ENCODE data around the gene IGFN1.
"Not testable (repeated sequence)": the region's sequence is repeated elsewhere in the genome, so short reads cannot be mapped to it uniquely, and the experiment has no call there.

Gene IGFN1

DNA sequence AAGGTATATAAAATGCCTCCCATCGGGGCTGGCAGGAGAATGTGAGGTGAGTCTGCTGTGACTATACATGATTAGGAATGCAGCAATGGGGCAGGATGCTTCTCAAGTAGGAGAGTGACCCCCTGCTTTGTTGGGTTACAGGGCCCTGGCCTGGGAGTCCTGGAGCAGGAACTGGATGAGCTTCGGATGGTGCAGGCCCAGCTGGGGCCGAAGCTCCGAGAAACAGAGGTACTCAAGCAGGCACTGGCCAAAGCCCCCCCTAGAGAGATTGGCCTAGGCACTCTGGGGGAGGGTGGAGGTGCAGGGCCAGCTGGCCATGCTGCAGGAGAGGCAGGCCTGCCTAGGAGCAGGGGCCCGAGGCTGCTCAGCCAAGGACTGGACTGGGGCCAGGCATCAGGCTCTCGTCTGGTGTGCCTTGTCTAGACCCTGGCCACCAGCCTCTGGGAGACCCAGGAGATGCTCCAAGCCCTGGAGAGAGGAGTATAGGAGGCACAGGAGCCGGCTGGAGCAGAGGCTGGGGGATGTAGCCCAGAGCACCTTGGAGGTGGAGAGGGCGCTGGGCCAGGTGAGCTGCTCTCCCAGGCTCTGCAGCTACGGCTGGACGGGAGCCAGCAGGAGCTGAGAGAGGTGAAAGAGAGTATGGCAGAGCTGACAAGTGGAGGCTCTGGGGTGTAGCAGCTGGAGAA, 59.8 kb downstream of the IGFN1 start:
- DNase-seq (ENCODE audit: low read depth) = no peak

DNA sequence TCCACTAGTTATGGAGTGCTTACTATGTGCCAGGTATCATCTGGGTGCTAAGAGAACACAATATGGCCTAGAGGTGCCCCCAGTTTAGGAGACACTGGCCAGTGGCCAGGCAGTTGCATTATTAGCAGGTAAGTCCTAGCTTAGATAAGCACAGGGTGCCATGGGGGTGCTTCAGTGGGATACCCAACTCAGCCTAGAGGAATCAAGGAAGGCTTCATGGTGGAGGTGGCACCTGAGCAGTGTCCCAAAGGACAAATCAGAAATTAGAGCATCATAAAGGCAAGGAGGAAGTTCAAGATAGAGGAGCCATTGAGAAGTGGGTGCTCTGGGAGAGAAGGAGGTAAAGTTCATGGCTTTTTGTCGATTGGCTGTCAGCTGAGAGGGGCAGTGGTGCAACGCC, 60.8 kb downstream of the IGFN1 start:
- no peak for DNase-seq (ENCODE audit: low read depth)

DNA sequence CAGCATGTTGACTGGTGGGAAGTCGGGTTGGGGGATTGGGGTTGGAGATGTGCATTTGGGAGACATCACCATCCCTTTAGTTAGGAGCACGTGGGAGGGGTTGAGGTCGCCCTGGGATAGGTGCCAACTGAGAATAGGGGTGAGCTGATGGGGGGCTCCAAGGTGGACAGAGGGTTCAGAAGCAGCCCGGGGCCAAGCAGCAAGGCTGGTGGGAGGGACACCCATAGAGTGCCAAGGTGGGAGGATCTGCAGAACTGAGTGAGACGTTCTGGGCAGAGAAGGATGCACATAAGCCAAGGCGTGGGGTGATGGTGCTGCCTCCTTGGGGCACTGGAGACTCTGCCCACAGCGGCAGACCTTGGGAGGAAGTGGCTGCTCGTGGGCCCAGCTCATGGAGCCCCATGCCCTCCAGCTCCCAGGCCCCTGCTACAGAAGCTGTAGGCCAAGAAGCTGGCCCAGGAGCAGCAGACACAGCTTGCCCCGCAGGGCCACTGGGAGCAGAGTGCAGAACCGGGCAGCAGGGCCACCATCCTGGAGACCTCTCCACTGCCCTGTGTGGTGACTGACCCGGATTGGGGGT, 61.3 kb downstream of the IGFN1 start:
- no peak for DNase-seq (ENCODE audit: low read depth)

DNA sequence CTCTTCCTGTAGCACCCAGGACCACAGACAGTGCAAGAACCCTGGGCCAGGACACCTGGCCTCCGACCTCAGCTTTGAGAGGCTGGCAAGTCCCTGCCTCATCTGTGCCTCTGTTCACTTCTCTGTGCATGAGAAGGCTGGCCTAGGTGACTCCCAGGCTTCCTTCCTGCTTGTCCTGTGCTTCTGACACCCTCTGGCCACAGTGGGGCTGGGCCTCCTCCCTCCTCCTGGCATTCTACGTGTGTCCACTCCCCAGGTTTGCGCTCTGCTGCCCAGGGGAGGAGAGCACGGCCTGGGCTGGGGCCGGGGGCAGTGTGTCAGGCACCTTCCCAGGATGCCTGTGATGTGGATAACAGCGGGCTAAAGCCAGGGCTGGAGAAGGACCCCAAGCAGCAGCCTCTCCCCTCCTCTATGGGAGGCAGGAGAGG, 62.3 kb downstream of the IGFN1 start:
- no peak for DNase-seq (ENCODE audit: low read depth)

DNA sequence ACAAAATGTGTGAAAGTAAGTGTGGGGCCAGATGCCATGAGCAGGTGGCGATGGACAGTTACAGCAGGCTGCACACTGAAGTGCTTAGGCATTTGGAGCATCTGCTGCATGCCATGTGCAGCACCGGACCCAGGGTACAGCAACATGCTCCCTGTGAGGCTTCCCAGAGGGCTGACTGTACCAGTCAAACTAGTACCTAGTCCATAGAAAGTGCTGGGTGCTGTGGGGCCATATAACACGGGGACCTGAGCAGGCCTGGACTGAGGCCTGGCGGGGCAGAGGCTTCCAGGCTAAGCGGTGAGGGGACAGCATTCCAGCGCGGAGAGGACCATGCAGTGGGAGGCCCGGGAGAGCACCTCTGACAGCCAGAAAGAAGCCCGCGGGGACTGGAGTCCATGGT, 62.8 kb downstream of the IGFN1 start:
- no peak for DNase-seq (ENCODE audit: low read depth)

DNA sequence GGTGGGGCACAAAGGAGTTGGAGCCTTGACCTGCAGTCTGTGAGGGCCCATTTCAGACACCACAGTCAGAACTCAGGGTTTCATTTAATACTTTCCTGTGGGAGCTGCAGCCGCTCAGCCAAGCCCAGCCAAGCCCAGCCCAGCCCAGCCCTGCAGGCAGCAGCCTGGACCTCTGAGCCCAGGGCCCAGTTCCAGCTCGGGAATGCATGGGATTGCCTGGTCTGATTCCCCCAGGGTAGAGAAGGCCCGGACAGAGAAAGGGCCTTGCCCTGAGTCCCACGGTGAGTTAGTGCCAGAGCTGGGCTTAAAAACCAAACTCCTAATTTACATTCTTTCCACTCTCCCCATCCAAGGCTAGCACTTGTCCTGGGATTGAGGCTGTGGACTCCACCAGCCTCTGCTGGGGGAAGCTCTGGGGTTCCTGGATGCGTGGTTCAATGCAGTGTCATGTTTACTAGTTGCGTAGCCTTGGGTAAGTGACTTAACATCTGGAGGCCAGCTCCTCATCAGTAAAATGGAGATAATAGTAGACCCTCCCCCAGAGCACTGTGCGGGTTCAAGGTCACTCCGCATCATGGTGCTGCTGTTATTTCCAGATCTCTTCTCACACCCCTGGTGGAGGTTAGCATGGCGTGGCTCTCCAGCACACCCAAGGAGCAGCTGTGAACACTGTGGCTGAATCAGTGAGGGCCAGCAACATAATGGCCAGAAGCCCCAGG, 63.4 kb downstream of the IGFN1 start:
- no peak for DNase-seq (ENCODE audit: low read depth)

DNA sequence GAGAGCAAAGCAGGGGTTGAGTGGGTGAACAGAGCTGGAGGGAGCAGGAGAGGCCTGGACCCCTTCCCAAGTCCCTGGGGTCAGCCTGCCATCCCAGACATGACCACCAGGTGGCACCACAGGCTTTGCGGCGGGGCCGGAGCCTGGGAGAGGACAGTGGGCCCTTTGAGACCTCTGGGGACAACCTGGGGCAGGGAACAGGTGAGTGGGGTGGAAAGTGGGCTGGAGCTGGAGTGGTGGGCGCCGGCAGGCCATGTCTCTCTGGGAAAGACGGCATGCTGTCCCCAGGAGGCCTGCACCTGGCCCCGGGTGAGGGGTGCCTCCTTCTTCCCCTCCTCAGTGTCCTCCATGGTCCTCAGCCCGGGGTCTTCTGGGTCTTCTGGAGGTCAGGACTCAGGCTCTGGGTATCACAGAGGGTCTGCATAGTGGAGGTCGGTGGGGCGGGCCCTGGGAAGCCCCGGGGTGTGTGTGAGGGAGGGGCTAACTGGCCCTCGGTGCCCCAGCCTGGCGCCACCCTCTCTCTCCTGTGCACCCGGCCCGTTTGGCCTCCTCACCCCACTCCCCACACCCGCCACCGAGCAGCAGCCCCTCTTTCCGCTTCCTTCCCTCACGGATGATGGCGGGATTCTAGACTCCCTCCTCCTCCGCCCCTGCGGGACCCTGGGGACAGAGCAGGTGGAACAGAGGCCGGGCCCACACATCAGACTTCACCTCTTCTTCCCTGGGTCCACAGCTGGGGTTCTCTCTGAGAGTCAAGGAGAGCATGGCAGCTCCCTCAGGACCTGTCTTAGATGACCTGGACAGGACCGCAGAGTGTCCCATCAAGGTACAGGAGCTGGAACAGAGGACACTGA, 64.2 kb downstream of the IGFN1 start:
- DNase-seq (ENCODE audit: low read depth) = peak; percentile 42

DNA sequence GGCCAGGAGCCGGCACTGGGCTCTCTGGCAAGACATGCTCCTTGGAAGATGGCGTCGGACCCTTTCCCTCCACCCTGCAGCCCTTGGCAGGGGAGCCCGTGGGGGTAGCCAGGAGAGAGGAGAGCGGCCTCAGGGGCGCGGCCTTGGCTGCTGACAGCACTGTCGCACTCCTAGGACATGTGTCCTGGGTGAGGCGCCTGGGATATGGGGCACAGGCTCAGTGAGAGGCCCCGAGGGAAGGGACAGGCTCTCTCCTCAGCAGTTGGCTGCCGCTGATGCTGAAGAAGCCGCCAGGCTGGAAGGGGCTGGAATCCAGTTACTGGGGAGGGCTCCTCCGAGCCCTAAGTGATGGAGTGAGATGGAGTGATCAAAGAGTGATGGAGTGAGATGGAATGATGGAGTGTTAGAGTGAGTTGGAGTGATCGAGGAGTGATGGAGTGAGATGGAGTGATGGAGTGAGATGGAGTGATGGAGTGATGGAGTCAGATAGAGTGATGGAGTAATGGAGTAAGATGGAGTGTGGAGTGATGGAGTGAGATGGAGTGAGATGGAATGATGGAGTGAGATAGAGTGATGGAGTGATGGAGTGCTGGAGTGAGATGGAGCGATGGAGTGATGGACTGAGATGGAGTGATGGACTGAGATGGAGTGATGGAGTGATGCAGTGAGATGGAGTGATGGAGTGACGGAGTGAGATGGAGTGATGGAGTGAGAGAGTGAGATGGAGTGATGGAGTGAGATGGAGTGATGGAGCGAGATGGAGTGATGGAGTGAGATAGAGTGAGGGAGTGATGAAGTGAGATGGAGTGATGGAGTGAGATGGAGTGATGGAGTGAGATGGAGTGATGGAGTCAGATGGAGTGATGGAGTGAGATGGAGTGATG, 65.1 kb downstream of the IGFN1 start:
- DNase-seq (ENCODE audit: low read depth) = no peak

DNA sequence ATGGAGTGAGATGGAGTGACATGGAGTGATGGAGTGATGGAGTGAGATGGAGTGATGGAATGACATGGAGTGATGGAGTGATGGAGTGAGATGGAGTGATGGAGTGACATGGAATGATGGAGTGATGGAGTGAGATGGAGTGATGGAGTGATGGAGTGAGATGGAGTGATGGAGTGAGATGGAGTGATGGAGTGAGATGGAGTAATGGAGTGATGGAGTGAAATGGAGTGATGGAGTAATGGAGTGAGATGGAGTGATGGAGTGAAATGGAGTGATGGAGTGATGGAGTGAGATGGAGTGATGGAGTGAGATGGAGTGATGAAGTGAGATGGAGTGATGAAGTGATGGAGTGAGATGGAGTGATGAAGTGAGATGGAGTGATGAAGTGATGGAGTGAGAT, 67.5 kb downstream of the IGFN1 start:
- DNase-seq (ENCODE audit: low read depth) = not testable (repeated sequence)

DNA sequence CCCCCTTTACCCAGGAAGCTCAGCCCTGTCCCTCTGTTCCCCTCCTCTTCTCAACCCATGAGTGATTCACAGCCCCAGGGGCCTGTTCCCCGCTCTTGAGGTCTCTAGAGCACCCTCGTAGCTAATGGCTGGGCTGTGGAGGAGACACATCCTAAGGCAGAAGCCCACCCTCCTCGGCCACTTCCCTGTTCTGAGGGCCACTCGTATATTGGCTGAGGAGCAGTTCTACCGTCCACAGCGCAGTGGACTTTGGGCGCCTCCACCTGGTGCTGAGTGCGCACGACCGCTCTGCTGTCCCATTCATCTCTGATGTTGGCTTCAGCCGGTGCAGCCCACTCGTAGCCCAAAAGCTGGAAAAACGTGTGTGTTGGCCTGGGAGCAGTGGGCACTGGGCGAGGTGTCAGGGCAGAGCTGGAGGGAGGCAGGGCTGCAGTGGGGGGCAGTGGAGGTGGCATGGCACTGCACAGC, 68.2 kb downstream of the IGFN1 start:
- DNase-seq (ENCODE audit: low read depth) = no peak

DNA sequence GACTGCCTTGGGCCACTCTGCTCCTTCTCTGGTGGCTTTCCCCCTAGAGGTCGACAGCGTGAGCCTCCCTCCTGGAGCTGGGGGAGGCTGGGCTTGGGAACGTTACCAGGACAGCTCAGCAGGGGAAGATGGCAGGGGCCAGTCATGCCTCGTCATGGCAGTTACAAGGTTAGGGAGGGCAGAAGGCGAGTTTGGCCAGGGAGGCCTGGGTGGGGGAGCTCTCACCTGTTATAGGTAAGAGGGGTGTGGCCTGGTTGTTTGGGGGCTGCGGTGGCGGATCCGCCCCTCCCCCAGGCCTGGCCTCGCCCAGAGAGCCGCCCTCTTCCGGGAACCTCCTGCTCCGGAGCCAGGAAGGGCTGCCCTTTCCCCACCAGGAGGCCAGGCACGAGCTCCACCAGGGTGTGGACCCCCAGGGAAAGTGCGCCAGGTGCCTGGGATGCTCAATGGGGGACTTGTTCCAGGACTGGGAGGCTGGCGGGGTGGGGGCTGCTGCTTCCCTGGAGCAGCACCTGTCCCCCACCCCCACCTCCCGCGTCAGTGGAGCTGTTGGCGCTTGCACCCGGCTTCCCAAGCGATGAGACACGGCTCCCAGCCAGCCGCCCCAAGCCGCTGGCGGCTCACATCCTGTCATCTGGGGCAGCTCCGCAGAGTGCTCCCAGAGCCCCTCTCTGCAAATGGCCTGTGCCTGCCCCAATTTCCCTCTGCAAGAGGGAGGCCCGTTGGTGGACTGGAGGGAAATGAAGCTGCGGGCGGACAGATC, 69.0 kb downstream of the IGFN1 start:
- no peak for DNase-seq (ENCODE audit: low read depth)

DNA sequence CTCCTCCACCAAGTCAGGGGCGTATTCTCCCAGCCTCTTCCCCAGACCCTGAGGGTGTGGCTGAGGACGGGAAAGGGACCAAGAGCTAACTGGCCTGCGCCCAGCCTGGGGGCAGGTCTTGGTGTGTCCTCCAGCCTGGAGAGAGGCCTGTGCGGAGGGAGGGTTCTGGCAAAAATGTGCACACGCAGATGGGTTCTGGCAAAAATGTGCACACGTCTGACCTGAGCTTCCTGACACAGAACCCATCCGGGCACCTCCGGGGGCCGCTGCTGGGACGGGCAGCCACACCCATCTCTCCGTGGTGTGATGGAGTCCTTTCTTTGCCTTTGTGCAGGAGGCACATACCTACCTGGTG, 69.6 kb downstream of the IGFN1 start:
- no peak for DNase-seq (ENCODE audit: low read depth)

DNA sequence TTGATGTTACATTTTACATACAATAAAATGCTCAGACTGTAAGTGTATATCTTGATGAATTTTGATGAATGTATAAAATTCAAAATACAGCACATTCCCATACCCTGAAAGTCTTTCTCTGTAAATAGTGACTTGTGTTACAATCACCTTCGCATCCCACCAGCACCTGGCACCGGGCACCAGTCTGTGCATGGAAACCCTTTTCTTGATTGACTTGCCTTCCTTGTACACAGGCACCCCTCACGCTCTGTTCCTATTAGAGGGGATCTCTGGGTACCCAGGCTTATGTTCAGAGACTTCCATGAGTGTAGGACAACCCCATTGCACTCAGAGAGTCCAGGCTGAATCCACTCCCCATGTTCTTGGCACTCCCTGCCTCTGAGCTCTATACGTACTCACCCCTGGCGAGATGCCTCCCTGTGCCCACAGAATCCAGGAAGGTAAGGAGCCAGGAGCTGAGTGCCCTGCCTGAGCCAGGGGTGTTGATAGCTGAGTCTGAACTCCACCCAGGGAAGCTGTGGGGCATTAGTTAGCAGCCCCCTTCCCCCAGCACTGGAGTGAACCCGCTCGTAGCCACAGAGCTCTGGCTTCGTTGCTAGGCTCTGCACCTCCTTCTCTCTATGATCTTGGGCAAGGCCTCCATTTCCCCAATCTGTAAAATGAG, 70.2 kb downstream of the IGFN1 start:
- no peak for DNase-seq (ENCODE audit: low read depth)

DNA sequence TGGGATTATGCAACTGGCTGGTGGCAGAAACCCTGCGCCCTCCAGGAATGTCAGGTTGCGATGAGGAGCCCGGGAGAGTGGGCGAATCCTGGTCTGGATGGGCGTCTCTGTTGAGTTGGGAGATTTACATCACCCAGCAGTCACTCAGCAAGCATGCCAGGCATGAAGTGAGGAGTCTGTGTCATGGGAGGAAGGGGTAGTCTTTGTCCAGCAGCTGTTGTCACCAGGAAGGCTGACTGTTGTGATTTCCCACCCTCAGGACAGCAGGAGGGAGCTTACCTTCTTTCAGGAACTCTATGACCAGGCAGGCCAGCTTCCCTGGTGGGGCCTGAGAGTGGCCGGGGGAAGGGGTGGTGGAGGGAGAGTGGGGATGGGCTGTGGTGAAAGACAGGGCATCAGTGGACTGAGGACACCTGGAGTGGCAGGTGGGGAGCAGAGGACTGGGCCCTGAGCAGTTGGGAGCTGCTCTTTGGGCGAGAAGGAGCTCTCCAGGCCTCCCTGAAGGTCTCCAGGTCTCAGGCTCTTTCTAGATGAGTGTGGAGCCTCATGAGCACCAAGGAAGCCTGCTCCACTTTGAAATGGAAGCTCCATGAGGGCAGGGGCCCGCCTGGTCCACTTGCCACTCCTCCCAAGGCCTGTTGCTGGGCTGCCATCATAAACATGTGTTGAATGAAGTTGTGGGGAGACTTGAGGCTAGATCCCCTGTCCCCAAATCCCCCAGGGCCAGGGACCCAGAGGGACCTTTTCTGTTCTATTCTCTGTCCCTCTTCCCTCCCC, 71.3 kb downstream of the IGFN1 start:
- DNase-seq (ENCODE audit: low read depth) = no peak

DNA sequence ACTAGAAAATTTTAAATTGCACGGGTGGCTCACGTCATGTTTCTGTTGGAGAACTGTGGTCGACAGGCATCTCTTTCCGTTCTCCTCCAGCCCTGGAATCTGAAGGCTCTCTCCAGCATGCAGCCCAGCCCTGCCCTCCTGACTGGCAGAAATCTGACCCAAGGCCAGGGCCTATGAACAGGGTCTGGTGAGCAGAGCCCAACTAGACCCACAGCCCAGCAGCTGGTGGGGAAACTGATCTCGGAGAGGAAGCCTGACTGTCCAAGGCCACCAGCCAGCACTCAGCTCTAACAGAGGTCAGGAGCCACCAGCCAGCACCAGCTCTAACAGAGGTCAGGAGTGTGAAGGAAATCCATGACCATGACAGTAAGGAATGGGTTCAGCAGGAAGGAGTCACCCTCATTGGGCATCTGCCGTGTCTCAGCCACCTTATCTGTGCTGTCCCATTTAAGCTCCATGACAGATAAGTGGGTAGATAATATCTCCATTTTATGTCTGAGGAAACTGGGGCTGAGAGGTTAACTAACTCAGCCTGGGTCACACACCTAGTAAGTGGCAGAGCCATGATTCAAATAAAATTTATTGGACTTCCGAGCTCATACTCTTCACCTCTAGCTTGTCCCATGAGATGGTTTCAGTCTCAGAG, 72.5 kb downstream of the IGFN1 start:
- no peak for DNase-seq (ENCODE audit: low read depth)

DNA sequence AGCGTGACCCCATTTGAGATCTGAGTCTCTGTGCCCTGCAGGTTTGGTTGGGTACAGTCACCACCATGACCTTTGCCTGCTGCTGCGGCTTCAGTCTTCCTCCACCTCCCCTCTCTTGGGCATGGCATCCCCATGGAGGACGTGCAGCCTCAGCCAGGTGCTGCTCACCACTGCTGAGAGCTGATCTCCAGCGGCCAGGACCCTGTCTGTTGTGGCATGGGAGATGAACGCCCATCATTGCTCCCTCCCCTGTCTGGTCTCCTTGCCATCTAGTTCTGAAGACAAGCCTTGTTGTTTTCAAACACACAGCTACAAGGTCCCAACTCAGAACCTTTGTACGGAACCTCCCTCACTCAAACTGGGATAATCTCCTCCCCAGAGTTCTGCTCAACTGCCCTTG, 73.4 kb downstream of the IGFN1 start:
- DNase-seq (ENCODE audit: low read depth) = no peak

DNA sequence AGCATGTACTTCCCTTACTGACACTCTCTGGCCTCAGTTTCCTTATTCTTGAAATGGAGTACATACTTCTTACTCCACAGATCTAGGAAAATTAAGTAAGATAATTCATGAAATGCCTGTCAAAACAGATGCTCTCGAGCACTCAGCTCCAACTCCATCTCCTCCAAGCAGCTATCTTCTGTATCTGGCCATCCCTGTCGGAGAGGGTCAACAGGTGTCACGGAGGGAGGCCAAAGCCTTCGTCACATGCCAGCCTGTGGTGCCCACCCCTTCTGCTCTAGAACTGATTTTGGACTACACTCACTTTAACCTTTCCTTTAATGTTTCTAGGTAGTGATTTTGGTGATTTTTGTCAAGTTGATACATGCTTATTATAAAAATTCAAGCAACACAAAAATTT, 73.9 kb downstream of the IGFN1 start:
- DNase-seq (ENCODE audit: low read depth) = no peak

DNA sequence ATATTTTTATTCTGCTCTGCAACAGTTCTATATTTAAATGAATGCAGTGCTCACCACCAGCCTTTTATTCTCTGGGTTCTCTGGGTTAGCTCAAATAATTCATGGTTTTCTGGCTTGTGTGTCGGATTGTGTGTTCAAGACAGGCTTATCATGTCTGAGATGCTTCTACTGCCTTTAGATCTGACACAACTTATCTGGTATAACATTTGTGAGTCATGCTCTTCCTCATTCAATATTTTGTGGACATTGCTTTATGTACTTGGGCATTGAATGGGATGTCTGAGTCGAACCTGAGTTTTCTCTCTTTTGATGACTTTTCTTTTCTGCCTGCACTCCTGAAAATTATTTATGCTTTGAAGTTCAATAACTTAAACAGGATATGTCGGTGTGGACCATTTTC, 75.1 kb downstream of the IGFN1 start:
- no peak for DNase-seq (ENCODE audit: low read depth)

DNA sequence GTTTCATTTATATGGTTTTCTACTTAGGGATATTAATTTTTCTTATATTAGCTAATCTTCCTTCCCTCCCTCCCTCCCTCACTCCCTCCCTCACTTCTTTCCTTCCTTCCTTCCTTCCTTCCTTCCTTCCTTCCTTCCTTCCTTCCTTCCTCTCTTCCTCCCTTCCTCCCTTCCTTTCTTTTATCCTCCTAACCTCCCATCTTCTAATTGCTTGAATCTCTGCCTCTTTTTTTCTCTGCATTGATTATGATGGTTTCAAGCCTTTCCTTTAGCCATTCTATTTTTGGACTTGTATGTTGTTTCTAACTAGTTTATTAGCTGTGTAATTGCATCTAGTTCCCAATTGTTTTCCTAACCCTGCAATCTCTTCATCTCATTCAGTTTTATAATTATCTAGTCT, 75.7 kb downstream of the IGFN1 start:
- no peak for DNase-seq (ENCODE audit: low read depth)

All from stimulated activated CD8-positive, alpha-beta memory T cell treated with anti-CD3 and anti-CD28 coated beads, Interleukin-15, amount 100 ng/mL, for 1 hour (primary cell).